GM18498 (cell line): ENCODE measurements around the gene THAP9.

Source experiments
- ATAC-seq: cut with Tn5 transposase; IDR thresholded peaks from one replicate; pipeline ENCODE4 v1.9.1; 2021; ENCODE audit warnings: mild to moderate bottlenecking, moderate library complexity; ENCODE audit not compliant: unreplicated experiment

THAP9 gene

GRCh38 chr4:82954212-82954611 is 53.7 kb downstream of the THAP9 start:
- ATAC-seq = no peak

- ATAC-seq = peak; percentile 71
Observed at GRCh38 chr4:82957045-82957444, 56.5 kb downstream of the THAP9 start.

GRCh38 chr4:82965763-82966162 is 65.2 kb downstream of the THAP9 start:
- ATAC-seq = no peak

GRCh38 chr4:82968972-82969371 is 68.4 kb downstream of the THAP9 start:
- no peak for ATAC-seq

- ATAC-seq = no peak
Observed at GRCh38 chr4:82969414-82969813, 68.9 kb downstream of the THAP9 start.
